PFSK-1 (cell line): ENCODE results near the gene TRAPPC12.

Experiments used
- FOXP2 ChIP-seq: optimal IDR thresholded peaks from 2 replicates; pipeline ENCODE3; 2011; ENCODE audit warnings: borderline replicate concordance, control low read depth, inconsistent platforms; ENCODE audit not compliant: insufficient read depth; ENCODE audit errors: extremely low read length, extremely low read depth
- POLR2AphosphoS5 ChIP-seq: IDR thresholded peaks from 2 replicates; pipeline ENCODE4 v1.6.1; 2012; ENCODE audit warnings: low read depth, mild to moderate bottlenecking, control low read depth, low read length, moderate library complexity
- REST ChIP-seq, 2 experiments: IDR thresholded peaks; 2 replicates each; pipeline versions ENCODE4 v1.6.1 to v1.8.0; 2011 to 2012; ENCODE audit warnings: low read depth in 2 of 2, low read length in 2 of 2, control low read depth in 1 of 2, inconsistent platforms in 1 of 2, mild to moderate bottlenecking in 1 of 2, moderate library complexity in 1 of 2; ENCODE audit not compliant: insufficient read depth in 1 of 2
- SIN3A ChIP-seq: IDR thresholded peaks from 2 replicates; pipeline ENCODE4 v1.6.1; 2012; ENCODE audit warnings: mild to moderate bottlenecking, low read length, moderate library complexity, borderline replicate concordance; ENCODE audit not compliant: insufficient read depth
- TAF1 ChIP-seq: IDR thresholded peaks from 2 replicates; pipeline ENCODE4 v1.6.1; 2012; ENCODE audit warnings: low read length, control low read depth, borderline replicate concordance; ENCODE audit not compliant: insufficient read depth

TRAPPC12 gene

GRCh38 chr2:3503046-3503445, 123.6 kb downstream of the TRAPPC12 start:
- TF ChIP-seq SIN3A (no peak), FOXP2 (no peak), POLR2AphosphoS5 (no peak), TAF1 (no peak), REST (IDR thresholded peaks at IDR 0.05; ENCODE audit: insufficient read depth in 1 of 2, low read depth in 2 of 2, low read length in 2 of 2) (no peak)

- TF ChIP-seq POLR2AphosphoS5 (no peak), SIN3A (no peak), FOXP2 (no peak), TAF1 (no peak), REST (IDR thresholded peaks at IDR 0.05; ENCODE audit: insufficient read depth in 1 of 2, low read depth in 2 of 2, low read length in 2 of 2) (no peak)
Observed at GRCh38 chr2:3503483-3503882, 124.0 kb downstream of the TRAPPC12 start.

- no peak for TF ChIP-seq FOXP2
- TF ChIP-seq TAF1: no peak
- no peak for TF ChIP-seq SIN3A
- no peak for TF ChIP-seq POLR2AphosphoS5
- TF ChIP-seq REST (IDR thresholded peaks at IDR 0.05; ENCODE audit: insufficient read depth in 1 of 2, low read depth in 2 of 2, low read length in 2 of 2): no peak
Observed at GRCh38 chr2:3504741-3505140, 125.2 kb downstream of the TRAPPC12 start.

- TF ChIP-seq FOXP2 (no peak), POLR2AphosphoS5 (no peak), REST (IDR thresholded peaks at IDR 0.05; ENCODE audit: insufficient read depth in 1 of 2, low read depth in 2 of 2, low read length in 2 of 2) (no peak), TAF1 (no peak), SIN3A (no peak)
Observed at GRCh38 chr2:3505771-3506170, 126.3 kb downstream of the TRAPPC12 start.

- TF ChIP-seq SIN3A (no peak), POLR2AphosphoS5 (no peak), TAF1 (no peak), REST (IDR thresholded peaks at IDR 0.05; ENCODE audit: insufficient read depth in 1 of 2, low read depth in 2 of 2, low read length in 2 of 2) (no peak), FOXP2 (no peak)
Observed at GRCh38 chr2:3512086-3512485, 132.6 kb downstream of the TRAPPC12 start.
